Anterior cingulate cortex (tissue), 58 donors: ENCODE results near the gene ATP2A1.
"Not testable (repeated sequence)": the region's sequence is repeated elsewhere in the genome, so short reads cannot be mapped to it uniquely, and the experiment has no call there.

Source experiments
- DNase-seq, 58 donors: peaks; one replicate each; lab custom pipeline; 2025; lab: John Stamatoyannopoulos, UW

Gene ATP2A1

DNA sequence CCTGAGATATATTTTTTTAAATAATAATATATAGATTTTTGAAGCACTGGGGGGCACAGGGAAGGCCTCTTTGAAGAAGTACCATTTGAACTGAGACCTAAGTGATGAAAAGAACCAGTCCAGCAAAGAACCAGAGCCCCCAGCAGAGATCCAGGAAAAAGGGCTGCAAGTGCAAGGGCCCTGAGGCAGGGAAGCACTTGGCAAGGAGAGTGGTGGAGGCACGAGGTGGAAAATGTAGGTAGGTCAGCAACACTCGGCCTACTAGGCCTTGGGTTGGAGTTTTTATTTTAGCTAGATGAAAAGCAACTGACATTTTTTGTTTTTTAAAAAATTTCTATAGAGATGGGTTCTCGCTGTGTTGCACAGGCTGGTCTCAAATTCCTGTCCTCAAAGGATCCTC lies 51.9 kb downstream of the ATP2A1 start:
- DNase-seq, result no peak

GRCh38 chr16:28930652-28931051 lies 52.4 kb downstream of the ATP2A1 start:
- no peak for DNase-seq

- DNase-seq, result no peak
Observed at GRCh38 chr16:28931801-28932225, 53.5 kb downstream of the ATP2A1 start, which contains the start of gene CD19. Gene CD19 (plus strand): TSS chr16:28931971. CDS start chr16:28932001, 30 bp downstream.

DNA sequence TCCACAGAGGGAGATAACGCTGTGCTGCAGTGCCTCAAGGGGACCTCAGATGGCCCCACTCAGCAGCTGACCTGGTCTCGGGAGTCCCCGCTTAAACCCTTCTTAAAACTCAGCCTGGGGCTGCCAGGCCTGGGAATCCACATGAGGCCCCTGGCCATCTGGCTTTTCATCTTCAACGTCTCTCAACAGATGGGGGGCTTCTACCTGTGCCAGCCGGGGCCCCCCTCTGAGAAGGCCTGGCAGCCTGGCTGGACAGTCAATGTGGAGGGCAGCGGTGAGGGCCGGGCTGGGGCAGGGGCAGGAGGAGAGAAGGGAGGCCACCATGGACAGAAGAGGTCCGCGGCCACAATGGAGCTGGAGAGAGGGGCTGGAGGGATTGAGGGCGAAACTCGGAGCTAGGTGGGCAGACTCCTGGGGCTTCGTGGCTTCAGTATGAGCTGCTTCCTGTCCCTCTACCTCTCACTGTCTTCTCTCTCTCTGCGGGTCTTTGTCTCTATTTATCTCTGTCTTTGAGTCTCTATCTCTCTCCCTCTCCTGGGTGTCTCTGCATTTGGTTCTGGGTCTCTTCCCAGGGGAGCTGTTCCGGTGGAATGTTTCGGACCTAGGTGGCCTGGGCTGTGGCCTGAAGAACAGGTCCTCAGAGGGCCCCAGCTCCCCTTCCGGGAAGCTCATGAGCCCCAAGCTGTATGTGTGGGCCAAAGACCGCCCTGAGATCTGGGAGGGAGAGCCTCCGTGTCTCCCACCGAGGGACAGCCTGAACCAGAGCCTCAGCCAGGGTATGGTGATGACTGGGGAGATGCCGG lies 54.3 kb downstream of the ATP2A1 start:
- DNase-seq, result no peak

- no peak for DNase-seq
Observed at GRCh38 chr16:28933171-28933570, 54.9 kb downstream of the ATP2A1 start.

- no peak for DNase-seq
Observed at GRCh38 chr16:28935346-28935745, 57.1 kb downstream of the ATP2A1 start.

DNA sequence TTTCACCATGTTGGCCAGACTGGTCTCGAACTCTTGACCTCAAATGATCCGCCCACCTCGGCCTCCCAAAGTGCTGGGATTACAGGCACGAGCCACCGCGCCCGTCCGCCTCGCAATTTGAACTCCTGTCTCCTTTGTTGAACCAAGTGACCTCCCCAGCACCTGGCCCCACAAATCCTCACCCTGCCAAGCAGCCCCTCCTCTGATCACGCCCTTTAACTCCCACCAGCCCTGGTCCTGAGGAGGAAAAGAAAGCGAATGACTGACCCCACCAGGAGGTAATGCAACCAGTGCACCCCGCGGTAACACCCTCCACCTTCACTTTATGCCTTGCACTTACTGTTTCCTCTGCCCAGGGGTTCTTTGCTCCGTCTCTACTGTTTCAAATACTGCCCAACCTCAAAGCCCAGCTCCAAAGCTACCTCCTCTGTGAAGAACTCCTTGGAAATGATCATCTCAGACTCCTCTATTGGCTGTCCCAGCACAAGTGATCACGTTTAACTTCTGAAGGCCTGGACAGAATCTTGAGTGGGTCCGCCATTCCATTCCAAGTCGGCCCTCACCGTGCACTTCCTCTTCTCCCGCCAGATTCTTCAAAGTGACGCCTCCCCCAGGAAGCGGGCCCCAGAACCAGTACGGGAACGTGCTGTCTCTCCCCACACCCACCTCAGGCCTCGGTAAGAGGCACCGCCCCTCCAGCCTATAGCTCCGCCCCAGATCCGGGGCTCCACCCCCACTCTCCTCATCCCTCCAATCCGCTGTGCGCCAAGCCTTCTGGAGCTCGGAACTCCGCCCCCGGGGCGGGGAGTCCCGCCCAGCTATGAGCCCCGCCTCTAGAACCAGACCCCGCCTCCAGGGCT lies 57.9 kb downstream of the ATP2A1 start:
- peak in 48 of 58 donors; percentile 1 to 62 (median 36) for DNase-seq

- DNase-seq, result no peak
Observed at GRCh38 chr16:28936784-28937155, 58.5 kb downstream of the ATP2A1 start.

DNA sequence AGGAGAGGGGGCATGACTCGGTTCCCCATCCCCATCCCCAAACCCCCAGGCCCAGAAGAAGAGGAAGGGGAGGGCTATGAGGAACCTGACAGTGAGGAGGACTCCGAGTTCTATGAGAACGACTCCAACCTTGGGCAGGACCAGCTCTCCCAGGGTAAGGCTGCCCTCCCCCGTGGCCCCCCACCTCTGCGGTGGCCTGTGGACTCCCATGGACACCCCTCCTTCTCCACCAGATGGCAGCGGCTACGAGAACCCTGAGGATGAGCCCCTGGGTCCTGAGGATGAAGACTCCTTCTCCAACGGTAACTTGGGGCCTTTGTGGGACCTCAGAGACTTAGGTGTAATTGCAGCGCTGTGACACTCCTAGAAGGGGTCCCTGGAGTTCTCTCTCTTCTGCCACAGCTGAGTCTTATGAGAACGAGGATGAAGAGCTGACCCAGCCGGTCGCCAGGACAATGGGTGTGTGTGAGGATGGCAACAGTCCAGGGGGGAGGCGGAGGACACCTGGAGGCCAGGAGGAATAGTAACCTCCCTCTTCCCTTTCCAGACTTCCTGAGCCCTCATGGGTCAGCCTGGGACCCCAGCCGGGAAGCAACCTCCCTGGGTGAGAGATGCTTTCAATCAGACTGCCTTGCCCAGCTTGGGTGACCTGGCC lies 59.1 kb downstream of the ATP2A1 start:
- DNase-seq, result no peak

DNA sequence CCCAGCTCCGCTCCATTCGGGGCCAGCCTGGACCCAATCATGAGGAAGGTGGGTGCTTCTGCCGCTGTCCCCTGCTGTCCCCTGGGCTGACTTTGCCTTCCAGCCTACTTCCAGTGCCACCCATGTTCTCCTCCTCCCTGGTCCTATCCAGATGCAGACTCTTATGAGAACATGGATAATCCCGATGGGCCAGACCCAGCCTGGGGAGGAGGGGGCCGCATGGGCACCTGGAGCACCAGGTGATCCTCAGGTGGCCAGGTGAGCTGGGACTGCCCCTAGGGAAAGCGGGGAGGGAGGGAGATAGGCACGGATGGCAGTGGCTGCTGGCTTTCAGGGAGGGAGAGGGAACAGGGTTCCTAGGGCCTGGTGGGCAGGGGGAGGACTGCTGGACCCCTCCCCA lies 60.4 kb downstream of the ATP2A1 start:
- no peak for DNase-seq

- DNase-seq, result not testable (repeated sequence)
Observed at GRCh38 chr16:28939825-28940224, 61.5 kb downstream of the ATP2A1 start.

DNA sequence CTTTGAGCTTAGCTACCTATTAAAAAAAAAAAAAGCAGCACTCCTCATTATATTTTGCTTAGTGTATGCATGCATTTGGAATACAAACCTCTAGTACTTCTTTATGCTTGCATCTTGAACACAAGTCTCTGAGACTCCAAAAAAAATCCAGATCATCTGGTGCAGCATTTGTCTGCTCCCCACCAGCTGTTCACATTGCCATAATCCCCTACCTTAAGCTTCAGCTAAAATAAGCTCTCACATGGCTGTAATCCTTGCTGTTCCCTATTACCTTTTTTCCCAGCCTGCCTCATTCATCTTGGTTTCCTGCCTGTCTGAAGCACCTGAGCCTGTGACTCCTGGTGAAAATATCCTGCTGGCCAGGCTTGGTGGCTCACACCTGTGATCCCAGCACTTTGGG lies 65.0 kb downstream of the ATP2A1 start:
- DNase-seq, result peak in 1 of 58 donors; percentile 1

- no peak for DNase-seq
Observed at GRCh38 chr16:28946681-28947080, 68.4 kb downstream of the ATP2A1 start.

GRCh38 chr16:28950648-28951409 lies 72.5 kb downstream of the ATP2A1 start, which contains the start of gene NFATC2IP:
Gene NFATC2IP (plus strand): TSS chr16:28950937. CDS start chr16:28951012, 75 bp downstream.
- peak; percentile 91 to 100 (median 100) for DNase-seq

GRCh38 chr16:28951410-28951943 lies 73.2 kb downstream of the ATP2A1 start:
- peak in 6 of 58 donors; percentile 8 to 44 (median 27) for DNase-seq
